Skeletal muscle tissue (tissue), 4 donors: Measurements from ENCODE around the gene SACS. TPM values are rescaled to one million over a fixed set of nuclear protein-coding genes. Genes with fewer than 3 reads are reported as not detected.

Experiments used
- H3K27ac ChIP-seq: one replicate; pipeline ENCODE4 v1.7.0; 2013; ENCODE audit warnings: mild to moderate bottlenecking, low read depth, low read length, inconsistent platforms
- H3K27me3 ChIP-seq, 3 donors: one replicate each; pipeline ENCODE4 v1.7.0; 2013; ENCODE audit warnings: low read length in 3 of 3; ENCODE audit not compliant: control insufficient read depth in 3 of 3, insufficient read depth in 3 of 3
- H3K36me3 ChIP-seq, 3 donors: one replicate each; pipeline ENCODE4 v1.7.0; 2013; ENCODE audit warnings: low read length in 3 of 3; ENCODE audit not compliant: control insufficient read depth in 3 of 3, insufficient read depth in 3 of 3
- H3K4me1 ChIP-seq, 3 donors: one replicate each; pipeline ENCODE4 v1.7.0; 2013; ENCODE audit warnings: low read length in 3 of 3, mild to moderate bottlenecking in 3 of 3; ENCODE audit not compliant: control insufficient read depth in 3 of 3, insufficient read depth in 3 of 3
- H3K4me3 ChIP-seq, 3 donors: one replicate each; pipeline ENCODE4 v1.7.0; 2013; ENCODE audit warnings: low read length in 3 of 3
- H3K9ac ChIP-seq, 3 donors: one replicate each; pipeline ENCODE4 v1.7.0; 2013; ENCODE audit warnings: low read length in 3 of 3, mild to moderate bottlenecking in 3 of 3, moderate library complexity in 2 of 3, low read depth in 1 of 3
- H3K9me3 ChIP-seq, 3 donors: one replicate each; pipeline ENCODE4 v1.7.0; 2013; ENCODE audit warnings: low read length in 3 of 3; ENCODE audit not compliant: control insufficient read depth in 3 of 3
- total RNA-seq: library from RNA; depleted of rRNA; stranded (reverse); fragments of >200 nt; gene quantifications from one replicate; pipeline ENCODE4 v1.2.3, GENCODE V29; 2014
- donor health status: Osteomylitis.

Gene SACS
- total RNA-seq, 1 donor from 2014 or later = 102 TPM

- H3K9ac ChIP-seq = no peak overlapping the region
- no peaks in the 10 kb centered on the region for H3K9me3 ChIP-seq
- no peak overlapping the region for H3K4me3 ChIP-seq
- peaks cover 7 to 33% (median 29%) of the 10 kb centered on the region in 3 donors for H3K4me1 ChIP-seq
- no peaks in the 10 kb centered on the region for H3K36me3 ChIP-seq
- H3K27me3 ChIP-seq = no peaks in the 10 kb centered on the region
- peak overlapping the region; percentile 76 for H3K27ac ChIP-seq
These were observed 41.8 kb downstream of the SACS start for GRCh38 chr13:23391752-23392151.

GRCh38 chr13:23386533-23386932 is 47.0 kb downstream of the SACS start:
- no peak overlapping the region for H3K27ac ChIP-seq
- no peak overlapping the region for H3K9ac ChIP-seq
- H3K36me3 ChIP-seq = no peaks in the 10 kb centered on the region
- H3K4me1 ChIP-seq = peaks cover 3 to 19% (median 18%) of the 10 kb centered on the region in 3 donors
- no peaks in the 10 kb centered on the region for H3K9me3 ChIP-seq
- no peak overlapping the region for H3K4me3 ChIP-seq
- H3K27me3 ChIP-seq = no peaks in the 10 kb centered on the region

- Histone ChIP-seq H3K4me3 (no peak overlapping the region), H3K9me3 (no peaks in the 10 kb centered on the region), H3K27me3 (no peaks in the 10 kb centered on the region), H3K36me3 (no peaks in the 10 kb centered on the region), H3K4me1 (peaks cover 3 to 19% (median 13%) of the 10 kb centered on the region in 3 donors), H3K9ac (no peak overlapping the region), H3K27ac (no peak overlapping the region)
These were observed 47.6 kb downstream of the SACS start for GRCh38 chr13:23385931-23386330.

DNA sequence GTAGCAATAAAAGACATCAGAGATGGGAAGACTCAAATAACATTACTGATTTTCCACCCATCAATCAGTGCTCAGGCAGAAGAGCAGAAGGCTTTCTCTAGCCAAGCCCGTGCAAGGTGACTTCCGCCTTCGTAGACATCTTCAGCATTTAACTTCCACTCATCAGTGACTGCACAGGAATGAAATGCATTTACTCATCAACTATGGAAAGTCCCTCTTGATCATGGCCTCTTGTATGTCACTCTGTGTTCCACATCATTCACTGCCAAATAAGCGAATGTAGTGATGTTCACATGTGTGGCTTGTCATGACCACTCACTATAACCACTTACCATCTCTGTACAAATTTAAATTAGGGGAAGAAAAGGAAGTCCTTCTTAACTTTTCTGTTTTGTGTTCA is 49.4 kb downstream of the SACS start:
- H3K4me3 ChIP-seq = no peak overlapping the region
- no peak overlapping the region for H3K9ac ChIP-seq
- H3K36me3 ChIP-seq = no peaks in the 10 kb centered on the region
- no peak overlapping the region for H3K27ac ChIP-seq
- no peaks in the 10 kb centered on the region for H3K27me3 ChIP-seq
- peaks cover 5 to 26% (median 15%) of the 10 kb centered on the region in 3 donors for H3K4me1 ChIP-seq
- H3K9me3 ChIP-seq = no peaks in the 10 kb centered on the region

DNA sequence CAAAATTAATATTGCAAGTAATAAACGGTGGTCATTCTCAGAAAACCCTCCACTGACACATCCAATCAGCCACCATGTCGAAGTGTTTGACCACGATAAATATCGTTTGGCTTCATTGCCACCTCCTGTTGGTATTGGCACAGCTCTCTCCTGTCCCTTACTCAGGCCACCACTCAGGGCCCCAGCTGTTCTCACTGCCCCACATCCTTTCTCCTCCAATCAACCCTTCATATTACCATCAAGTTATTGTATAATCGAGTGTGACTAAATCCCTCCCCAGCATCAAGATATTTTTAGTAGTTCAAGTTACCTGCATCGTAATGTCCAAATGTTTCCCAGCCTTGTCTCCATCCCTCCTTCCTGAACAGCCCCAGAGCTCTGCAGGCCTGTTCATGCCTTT is 50.4 kb downstream of the SACS start:
- Histone ChIP-seq H3K9me3 (no peaks in the 10 kb centered on the region), H3K4me3 (no peak overlapping the region), H3K36me3 (no peaks in the 10 kb centered on the region), H3K27me3 (no peaks in the 10 kb centered on the region), H3K9ac (no peak overlapping the region), H3K27ac (no peak overlapping the region), H3K4me1 (peaks cover 7 to 34% (median 19%) of the 10 kb centered on the region in 3 donors)

DNA sequence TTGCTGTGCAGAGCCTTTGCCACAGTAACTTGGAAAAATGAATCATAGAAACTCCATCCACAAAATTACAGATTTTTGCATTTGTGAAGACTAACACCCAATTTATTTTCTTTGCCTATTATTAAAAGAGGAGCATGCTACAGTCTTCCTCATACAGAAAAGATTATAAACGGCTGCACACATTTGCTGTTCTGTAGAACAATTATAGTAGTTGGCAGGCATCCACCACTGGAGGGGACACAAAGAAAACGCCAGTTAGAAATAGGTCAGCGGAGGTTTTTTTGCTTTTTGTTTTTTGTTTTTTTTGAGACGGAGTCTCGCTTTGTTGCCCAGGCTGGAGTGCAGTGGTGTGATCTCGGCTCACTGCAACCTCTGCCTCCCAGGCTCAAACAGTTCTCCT is 51.6 kb downstream of the SACS start:
- H3K9ac ChIP-seq = no peak overlapping the region
- no peaks in the 10 kb centered on the region for H3K9me3 ChIP-seq
- H3K36me3 ChIP-seq = no peaks in the 10 kb centered on the region
- no peaks in the 10 kb centered on the region for H3K27me3 ChIP-seq
- no peak overlapping the region for H3K4me3 ChIP-seq
- peaks cover 20 to 47% (median 30%) of the 10 kb centered on the region in 3 donors for H3K4me1 ChIP-seq
- no peak overlapping the region for H3K27ac ChIP-seq

GRCh38 chr13:23380534-23380933 is 53.0 kb downstream of the SACS start:
- H3K9ac ChIP-seq = no peak overlapping the region
- H3K4me1 ChIP-seq = peaks cover 24 to 58% (median 33%) of the 10 kb centered on the region in 3 donors
- no peaks in the 10 kb centered on the region for H3K27me3 ChIP-seq
- no peak overlapping the region for H3K27ac ChIP-seq
- H3K9me3 ChIP-seq = no peaks in the 10 kb centered on the region
- no peaks in the 10 kb centered on the region for H3K36me3 ChIP-seq
- H3K4me3 ChIP-seq = no peak overlapping the region

DNA sequence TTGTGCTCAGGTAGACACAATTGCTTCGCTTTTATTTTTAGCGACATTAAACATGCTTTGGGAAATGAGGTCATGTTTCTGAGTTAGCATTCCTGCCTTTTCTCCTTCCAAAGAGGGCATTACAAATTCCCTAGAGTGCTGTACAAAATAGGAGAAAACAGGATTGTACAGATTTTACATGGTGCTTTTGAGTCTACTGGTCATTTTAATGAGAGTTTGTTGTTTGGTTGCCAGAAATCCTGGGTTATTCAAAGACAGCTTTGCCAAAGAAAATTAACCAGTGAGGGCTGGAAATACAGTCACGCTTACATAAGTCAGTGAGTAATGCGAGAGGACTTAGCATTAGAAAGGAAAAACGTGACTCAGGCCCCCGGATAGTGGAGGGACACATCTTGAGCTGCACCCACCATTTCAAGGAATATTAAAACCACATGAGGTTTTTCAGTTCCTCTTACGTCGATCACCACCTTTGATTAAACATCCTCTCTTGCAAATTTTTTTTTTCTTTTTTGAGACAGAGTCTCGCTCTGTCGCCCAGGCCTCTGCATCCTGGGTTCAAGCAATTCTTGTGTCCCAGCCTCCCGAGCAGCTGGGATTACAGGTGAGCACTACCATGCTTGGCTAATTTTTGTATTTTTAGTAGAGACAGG is 55.4 kb downstream of the SACS start:
- no peaks in the 10 kb centered on the region for H3K9me3 ChIP-seq
- peaks cover 28 to 56% (median 30%) of the 10 kb centered on the region in 3 donors for H3K4me1 ChIP-seq
- H3K4me3 ChIP-seq = peak overlapping the region in 1 of 3 donors; percentile 42
- peak overlapping the region; percentile 86 for H3K27ac ChIP-seq
- peaks cover 0 to 2% (median 0%) of the 10 kb centered on the region in 3 donors for H3K36me3 ChIP-seq
- no peaks in the 10 kb centered on the region for H3K27me3 ChIP-seq
- H3K9ac ChIP-seq = peak overlapping the region in 2 of 3 donors; percentile 53 to 58

GRCh38 chr13:23377579-23377978 is 55.9 kb downstream of the SACS start:
- H3K27ac ChIP-seq = peak overlapping the region; percentile 86
- peak overlapping the region in 1 of 3 donors; percentile 53 for H3K9ac ChIP-seq
- H3K4me3 ChIP-seq = peak overlapping the region in 1 of 3 donors; percentile 42
- no peaks in the 10 kb centered on the region for H3K9me3 ChIP-seq
- H3K4me1 ChIP-seq = peaks cover 30 to 61% (median 33%) of the 10 kb centered on the region in 3 donors
- H3K36me3 ChIP-seq = peaks cover 0 to 5% (median 0%) of the 10 kb centered on the region in 3 donors
- H3K27me3 ChIP-seq = no peaks in the 10 kb centered on the region
